Fibroblast of lung (primary cell): ENCODE measurements around the gene TACR1. TPM values are rescaled to one million over a fixed set of nuclear protein-coding genes. Genes with fewer than 3 reads are reported as not detected.

Source experiments
- DNase-seq, 2 donors: peaks; one replicate each; pipeline versions ENCODE4 v3.0.0 to v3.0.0-alpha.2; 2010; ENCODE audit warnings: low read depth in 2 of 2
- H2AFZ ChIP-seq: 2 replicates; pipeline ENCODE4 v1.5.1; 2012; ENCODE audit warnings: low read length, control low read depth, inconsistent platforms
- H3K27ac ChIP-seq: 2 replicates; pipeline ENCODE4 v1.5.1; 2011; ENCODE audit warnings: low read length, control low read depth; ENCODE audit not compliant: insufficient read depth
- H3K27me3 ChIP-seq: 2 replicates; pipeline ENCODE4 v1.5.1; 2011; ENCODE audit warnings: mild to moderate bottlenecking, low read length; ENCODE audit not compliant: control insufficient read depth, insufficient read depth
- H3K36me3 ChIP-seq: 2 replicates; pipeline ENCODE4 v1.5.1; 2011; ENCODE audit warnings: low read length; ENCODE audit not compliant: control insufficient read depth, insufficient read depth
- H3K4me1 ChIP-seq: 2 replicates; pipeline ENCODE4 v1.5.1; 2011; ENCODE audit warnings: low read length; ENCODE audit not compliant: control insufficient read depth, insufficient read depth; ENCODE audit errors: extremely low read depth
- H3K4me2 ChIP-seq: 2 replicates; pipeline ENCODE4 v1.5.1; 2011; ENCODE audit warnings: low read length, control low read depth; ENCODE audit not compliant: insufficient read depth; ENCODE audit errors: extremely low read depth
- H3K4me3 ChIP-seq, 4 experiments: fragments of 200-600 bp in 1 of 4; sonication (generic) in 1 of 4; replicated peaks in 1 of 4; 2 replicates each; pipeline ENCODE4 v1.5.1; 2011 to 2016; ENCODE audit warnings: low read length in 4 of 4, low read depth in 3 of 4, mild to moderate bottlenecking in 3 of 4, control low read depth in 2 of 4, inconsistent platforms in 1 of 4, mixed read lengths in 1 of 4; ENCODE audit not compliant: insufficient read depth in 1 of 4; ENCODE audit errors: control extremely low read depth in 1 of 4
- H3K79me2 ChIP-seq: 2 replicates; pipeline ENCODE4 v1.5.1; 2012; ENCODE audit warnings: mild to moderate bottlenecking, low read length, inconsistent platforms; ENCODE audit not compliant: control insufficient read depth, insufficient read depth
- H3K9ac ChIP-seq: 2 replicates; pipeline ENCODE4 v1.5.1; 2011; ENCODE audit warnings: mild to moderate bottlenecking, low read length, control low read depth; ENCODE audit not compliant: insufficient read depth
- H3K9me3 ChIP-seq: 2 replicates; pipeline ENCODE4 v1.5.1; 2012; ENCODE audit warnings: low read depth, low read length; ENCODE audit not compliant: control insufficient read depth, insufficient read depth
- H4K20me1 ChIP-seq: 2 replicates; pipeline ENCODE4 v1.5.1; 2011; ENCODE audit warnings: low read length; ENCODE audit not compliant: control insufficient read depth, insufficient read depth; ENCODE audit errors: extremely low read depth
- EZH2 ChIP-seq: IDR thresholded peaks from 2 replicates; pipeline ENCODE4 v1.5.1; 2012; ENCODE audit warnings: low read length, control low read depth, mild to moderate bottlenecking; ENCODE audit errors: missing control alignments
- polyA plus RNA-seq, 2 donors: library from polyadenylated mRNA; depleted of rRNA in 1 of 2; stranded (reverse) in 1 of 2; unstranded in 1 of 2; fragments of >200 nt; gene quantifications; 2 replicates each; pipeline ENCODE4 v1.2.1, GENCODE V29; 2011 to 2012; ENCODE audit warnings: missing spikeins in 1 of 2
- total RNA-seq: library from RNA; depleted of rRNA; stranded (reverse); fragments of >200 nt; gene quantifications from 2 replicates; pipeline ENCODE4 v1.2.1, GENCODE V29; 2014
- TF ChIP-seq, protein P1 (sequence below), 2 donors: IDR thresholded peaks in 1 of 2; conservative IDR thresholded peaks in 1 of 2; 1 replicate in 1 of 2; 2 replicates in 1 of 2; pipeline ENCODE4 v1.5.1; 2011 to 2012; ENCODE audit warnings: low read length in 2 of 2, control low read depth in 1 of 2, inconsistent platforms in 1 of 2, low read depth in 1 of 2, mild to moderate bottlenecking in 1 of 2

Gene TACR1
- total and polyA plus RNA-seq, 2 donors (not counting 1 experiment from before 2014, with no cell fraction given): 0.05 to 0.17 TPM

DNA sequence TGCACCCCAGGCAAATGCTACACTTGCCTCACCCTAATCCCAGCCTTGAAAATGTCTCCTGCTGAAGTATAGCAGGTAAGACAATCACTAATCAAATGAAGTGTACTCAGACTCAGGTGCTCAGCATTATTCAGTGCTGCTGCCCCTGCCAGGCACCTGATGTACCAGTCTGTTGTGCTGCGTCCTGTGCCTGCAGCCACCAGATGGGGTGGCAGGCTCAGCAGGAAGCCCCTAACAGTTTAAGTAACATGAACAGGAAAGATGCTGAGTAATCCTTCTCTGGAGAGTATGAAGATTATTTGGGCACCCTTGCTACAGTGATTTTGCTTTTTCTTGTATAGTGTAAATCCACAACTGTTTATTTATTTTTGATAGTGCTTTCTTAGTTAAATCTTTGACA, 69.1 kb downstream of the TACR1 start:
- H3K79me2 ChIP-seq: no peaks in the 10 kb centered on the region
- H4K20me1 ChIP-seq: no peaks in the 10 kb centered on the region
- H3K4me1 ChIP-seq: peaks cover 2% of the 10 kb centered on the region
- no peak overlapping the region for H2AFZ ChIP-seq
- no peak overlapping the region for H3K27ac ChIP-seq
- no peak overlapping the region for H3K9ac ChIP-seq
- TF ChIP-seq, protein P1, sequence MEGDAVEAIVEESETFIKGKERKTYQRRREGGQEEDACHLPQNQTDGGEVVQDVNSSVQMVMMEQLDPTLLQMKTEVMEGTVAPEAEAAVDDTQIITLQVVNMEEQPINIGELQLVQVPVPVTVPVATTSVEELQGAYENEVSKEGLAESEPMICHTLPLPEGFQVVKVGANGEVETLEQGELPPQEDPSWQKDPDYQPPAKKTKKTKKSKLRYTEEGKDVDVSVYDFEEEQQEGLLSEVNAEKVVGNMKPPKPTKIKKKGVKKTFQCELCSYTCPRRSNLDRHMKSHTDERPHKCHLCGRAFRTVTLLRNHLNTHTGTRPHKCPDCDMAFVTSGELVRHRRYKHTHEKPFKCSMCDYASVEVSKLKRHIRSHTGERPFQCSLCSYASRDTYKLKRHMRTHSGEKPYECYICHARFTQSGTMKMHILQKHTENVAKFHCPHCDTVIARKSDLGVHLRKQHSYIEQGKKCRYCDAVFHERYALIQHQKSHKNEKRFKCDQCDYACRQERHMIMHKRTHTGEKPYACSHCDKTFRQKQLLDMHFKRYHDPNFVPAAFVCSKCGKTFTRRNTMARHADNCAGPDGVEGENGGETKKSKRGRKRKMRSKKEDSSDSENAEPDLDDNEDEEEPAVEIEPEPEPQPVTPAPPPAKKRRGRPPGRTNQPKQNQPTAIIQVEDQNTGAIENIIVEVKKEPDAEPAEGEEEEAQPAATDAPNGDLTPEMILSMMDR (conservative IDR thresholded peaks at IDR 0.05 in 1 of 2, IDR thresholded peaks at IDR 0.05 in 1 of 2; ENCODE audit: low read depth in 1 of 2, low read length in 2 of 2): no peak
- TF ChIP-seq EZH2: no peak
- H3K36me3 ChIP-seq: no peaks in the 10 kb centered on the region
- H3K9me3 ChIP-seq: no peaks in the 10 kb centered on the region
- H3K4me2 ChIP-seq: no peak overlapping the region
- no peak for DNase-seq
- H3K4me3 ChIP-seq: no peak overlapping the region
- H3K27me3 ChIP-seq: no peaks in the 10 kb centered on the region

DNA sequence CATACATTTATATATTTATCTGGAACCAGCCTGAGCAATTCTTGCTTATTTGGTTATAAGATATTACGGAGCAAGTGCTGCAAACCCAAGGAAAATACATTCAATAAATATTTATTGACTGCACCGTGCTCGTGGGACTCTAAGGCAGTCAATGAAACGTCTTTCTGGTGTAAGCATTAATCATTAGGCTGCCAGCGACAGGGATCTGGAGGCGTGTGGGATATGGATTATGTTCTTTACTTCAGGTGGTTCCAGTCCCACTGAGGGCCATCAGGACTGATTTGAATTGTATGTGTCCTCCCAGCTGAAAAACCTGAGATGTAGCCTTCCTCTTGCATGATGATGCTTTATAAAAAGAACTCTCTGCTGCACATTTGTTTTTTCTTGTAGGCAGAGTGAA, 75.4 kb downstream of the TACR1 start:
- Histone ChIP-seq H3K9ac (no peak overlapping the region), H3K27me3 (no peaks in the 10 kb centered on the region), H3K9me3 (no peaks in the 10 kb centered on the region), H3K27ac (no peak overlapping the region), H4K20me1 (no peaks in the 10 kb centered on the region), H3K36me3 (no peaks in the 10 kb centered on the region), H3K79me2 (no peaks in the 10 kb centered on the region), H3K4me1 (no peaks in the 10 kb centered on the region), H2AFZ (no peak overlapping the region), H3K4me3 (no peak overlapping the region), H3K4me2 (no peak overlapping the region)
- no peak for DNase-seq
- TF ChIP-seq, protein P1 (conservative IDR thresholded peaks at IDR 0.05 in 1 of 2, IDR thresholded peaks at IDR 0.05 in 1 of 2; ENCODE audit: low read depth in 1 of 2, low read length in 2 of 2): no peak
- TF ChIP-seq EZH2: no peak

- Histone ChIP-seq H3K79me2 (no peaks in the 10 kb centered on the region), H3K36me3 (no peaks in the 10 kb centered on the region), H3K27ac (no peak overlapping the region), H3K4me2 (no peak overlapping the region), H3K9ac (no peak overlapping the region), H3K9me3 (no peaks in the 10 kb centered on the region), H4K20me1 (no peaks in the 10 kb centered on the region), H3K4me1 (no peaks in the 10 kb centered on the region), H2AFZ (no peak overlapping the region), H3K27me3 (no peaks in the 10 kb centered on the region), H3K4me3 (no peak overlapping the region)
- no peak for DNase-seq
- TF ChIP-seq EZH2: no peak
- TF ChIP-seq, protein P1 (conservative IDR thresholded peaks at IDR 0.05 in 1 of 2, IDR thresholded peaks at IDR 0.05 in 1 of 2; ENCODE audit: low read depth in 1 of 2, low read length in 2 of 2): no peak
Measured at GRCh38 chr2:75113231-75113869, 86.0 kb downstream of the TACR1 start.
